Measurements from ENCODE around the gene DMAC2. TPM values are rescaled to one million over a fixed set of nuclear protein-coding genes. Genes with fewer than 3 reads are reported as not detected.
"Not testable (repeated sequence)": the region's sequence is repeated elsewhere in the genome, so short reads cannot be mapped to it uniquely, and the experiment has no call there.

Gene DMAC2
- total RNA-seq, 1 donor from 2014 or later, result 21.2 TPM

DNA sequence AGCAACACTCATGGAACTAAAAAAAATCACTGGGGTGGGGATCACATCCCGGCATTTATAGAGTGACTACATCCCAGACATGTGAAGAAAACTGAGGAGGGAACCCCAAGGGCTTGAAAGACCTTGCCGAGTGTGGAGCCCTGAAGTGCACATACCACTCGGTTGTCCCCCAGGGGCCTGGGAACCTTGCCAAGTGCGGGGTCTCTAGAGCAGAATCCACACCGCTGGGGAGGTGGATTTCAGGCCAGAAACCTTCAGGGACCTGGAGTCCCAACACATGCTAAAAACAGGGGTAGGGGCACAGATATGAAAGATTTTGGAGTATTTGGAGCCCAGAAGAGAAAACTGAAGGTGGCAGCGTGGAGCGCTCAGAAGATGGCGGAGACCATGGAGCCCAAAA, 38.5 kb upstream of the DMAC2 start:
- DNase-seq (ENCODE audit: low spot score in 2 of 2), result no peak
- no peaks in the 10 kb centered on the region for H3K4me1 ChIP-seq
- no peak overlapping the region for H3K27ac ChIP-seq
- TF ChIP-seq, protein P1, sequence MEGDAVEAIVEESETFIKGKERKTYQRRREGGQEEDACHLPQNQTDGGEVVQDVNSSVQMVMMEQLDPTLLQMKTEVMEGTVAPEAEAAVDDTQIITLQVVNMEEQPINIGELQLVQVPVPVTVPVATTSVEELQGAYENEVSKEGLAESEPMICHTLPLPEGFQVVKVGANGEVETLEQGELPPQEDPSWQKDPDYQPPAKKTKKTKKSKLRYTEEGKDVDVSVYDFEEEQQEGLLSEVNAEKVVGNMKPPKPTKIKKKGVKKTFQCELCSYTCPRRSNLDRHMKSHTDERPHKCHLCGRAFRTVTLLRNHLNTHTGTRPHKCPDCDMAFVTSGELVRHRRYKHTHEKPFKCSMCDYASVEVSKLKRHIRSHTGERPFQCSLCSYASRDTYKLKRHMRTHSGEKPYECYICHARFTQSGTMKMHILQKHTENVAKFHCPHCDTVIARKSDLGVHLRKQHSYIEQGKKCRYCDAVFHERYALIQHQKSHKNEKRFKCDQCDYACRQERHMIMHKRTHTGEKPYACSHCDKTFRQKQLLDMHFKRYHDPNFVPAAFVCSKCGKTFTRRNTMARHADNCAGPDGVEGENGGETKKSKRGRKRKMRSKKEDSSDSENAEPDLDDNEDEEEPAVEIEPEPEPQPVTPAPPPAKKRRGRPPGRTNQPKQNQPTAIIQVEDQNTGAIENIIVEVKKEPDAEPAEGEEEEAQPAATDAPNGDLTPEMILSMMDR (IDR thresholded peaks at IDR 0.05), result no peak
- H3K4me3 ChIP-seq, result no peak overlapping the region
- intact Hi-C loops (cut with DNase I), result no loop called here
- no peaks in the 10 kb centered on the region for H3K36me3 ChIP-seq
- H3K9me3 ChIP-seq, result no peaks in the 10 kb centered on the region
- H3K27me3 ChIP-seq, result no peaks in the 10 kb centered on the region

DNA sequence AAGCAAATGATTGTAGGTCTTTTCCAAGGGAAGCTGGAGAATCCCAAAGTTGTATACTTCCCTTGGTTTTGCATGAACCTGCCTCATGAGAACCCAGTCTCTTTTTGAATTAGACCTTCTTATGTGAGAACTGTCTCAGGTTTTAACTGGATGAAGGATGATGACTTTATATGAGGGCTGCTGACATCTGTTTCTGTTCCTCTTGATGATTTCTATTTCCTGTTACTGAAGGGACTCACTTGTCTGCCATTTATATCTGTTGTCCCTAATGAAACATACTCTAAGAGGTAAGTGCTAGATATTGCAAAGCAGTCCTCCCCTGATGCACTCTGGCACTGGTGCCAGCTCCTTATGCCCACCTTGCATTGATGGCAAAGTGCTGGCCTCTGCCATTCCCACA, 36.9 kb upstream of the DMAC2 start:
- intact Hi-C loops (cut with DNase I), result no loop called here
- no peak for DNase-seq (ENCODE audit: low spot score in 2 of 2)
- no peaks in the 10 kb centered on the region for H3K4me1 ChIP-seq
- TF ChIP-seq, protein P1 (IDR thresholded peaks at IDR 0.05), result no peak
- no peaks in the 10 kb centered on the region for H3K9me3 ChIP-seq
- no peaks in the 10 kb centered on the region for H3K36me3 ChIP-seq
- H3K27ac ChIP-seq, result no peak overlapping the region
- H3K4me3 ChIP-seq, result no peak overlapping the region
- H3K27me3 ChIP-seq, result no peaks in the 10 kb centered on the region

DNA sequence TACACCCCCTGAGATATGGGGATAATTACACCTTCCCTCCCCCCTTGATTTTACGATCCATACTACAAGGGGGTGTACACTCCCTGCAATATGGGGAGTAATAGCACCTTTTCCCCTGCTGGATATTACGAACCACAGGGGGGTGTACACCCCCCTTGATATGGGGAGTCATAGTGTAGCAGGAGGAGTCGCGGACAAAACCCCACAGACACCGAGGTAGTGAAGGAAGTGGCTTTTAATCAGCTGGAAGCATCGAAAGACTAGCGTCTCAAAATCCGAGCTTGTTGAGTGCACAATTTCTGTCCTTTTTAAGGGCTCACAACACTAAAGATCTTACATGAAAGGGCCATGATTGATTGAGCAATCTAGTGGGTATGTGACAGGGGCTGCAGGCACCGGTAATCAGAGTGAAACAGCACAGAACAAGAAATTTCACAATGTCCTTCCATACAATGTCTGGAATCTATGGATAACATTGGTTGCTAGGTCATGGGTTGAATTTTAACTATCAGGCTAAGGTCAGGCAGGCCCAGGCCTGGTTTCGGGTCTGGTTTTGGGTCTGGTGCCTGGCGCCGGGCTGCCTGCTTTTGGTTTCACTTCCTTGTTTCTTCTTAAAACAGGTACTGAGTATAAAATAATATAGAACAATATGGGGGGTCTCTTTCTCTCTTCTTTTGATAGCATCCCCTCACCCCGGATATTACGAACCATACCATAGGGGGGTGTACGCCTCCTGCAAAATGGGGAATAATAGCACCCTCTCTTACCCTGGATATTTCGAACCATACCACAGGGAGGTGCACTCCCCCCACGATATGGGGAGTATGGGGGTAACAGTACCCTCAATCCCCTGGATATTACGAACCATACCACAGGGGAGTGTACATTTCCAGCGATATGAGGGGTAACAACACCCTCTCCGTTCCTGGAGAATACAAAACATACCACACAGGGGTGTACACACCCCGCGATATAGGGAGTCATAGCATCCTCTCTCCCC, 23.8 kb upstream of the DMAC2 start:
- H3K36me3 ChIP-seq; H3K9me3 ChIP-seq; H3K4me3 ChIP-seq; H3K4me1 ChIP-seq; H3K27ac ChIP-seq; intact Hi-C loops (cut with DNase I); H3K27me3 ChIP-seq; DNase-seq (ENCODE audit: low spot score in 2 of 2): not testable (repeated sequence)

DNA sequence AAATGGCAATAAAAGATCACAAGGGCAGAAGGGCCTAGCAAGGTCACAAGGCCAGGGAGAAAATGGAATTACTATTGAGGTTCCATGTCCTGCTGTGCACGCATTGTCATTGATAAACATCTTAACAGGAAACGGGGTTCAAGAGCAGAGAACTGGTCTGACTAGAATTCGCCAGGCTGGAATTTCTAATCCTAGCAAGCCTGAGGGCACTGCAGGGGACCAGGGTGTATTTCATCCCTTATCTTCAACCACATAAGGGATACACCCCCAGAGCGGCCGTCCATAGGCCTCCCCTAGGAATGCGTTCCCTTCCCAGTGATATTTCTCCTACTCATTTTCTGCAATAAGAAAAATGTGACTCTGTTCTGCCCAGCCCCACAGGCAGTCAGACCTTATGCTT, 22.8 kb upstream of the DMAC2 start:
- Histone ChIP-seq H3K4me3 (no peak overlapping the region), H3K36me3 (no peaks in the 10 kb centered on the region), H3K27ac (no peak overlapping the region), H3K4me1 (no peaks in the 10 kb centered on the region), H3K27me3 (no peaks in the 10 kb centered on the region), H3K9me3 (no peaks in the 10 kb centered on the region)
- DNase-seq (ENCODE audit: low spot score in 2 of 2), result no peak
- intact Hi-C loops (cut with DNase I), result no loop called here
- TF ChIP-seq, protein P1 (IDR thresholded peaks at IDR 0.05), result no peak

DNA sequence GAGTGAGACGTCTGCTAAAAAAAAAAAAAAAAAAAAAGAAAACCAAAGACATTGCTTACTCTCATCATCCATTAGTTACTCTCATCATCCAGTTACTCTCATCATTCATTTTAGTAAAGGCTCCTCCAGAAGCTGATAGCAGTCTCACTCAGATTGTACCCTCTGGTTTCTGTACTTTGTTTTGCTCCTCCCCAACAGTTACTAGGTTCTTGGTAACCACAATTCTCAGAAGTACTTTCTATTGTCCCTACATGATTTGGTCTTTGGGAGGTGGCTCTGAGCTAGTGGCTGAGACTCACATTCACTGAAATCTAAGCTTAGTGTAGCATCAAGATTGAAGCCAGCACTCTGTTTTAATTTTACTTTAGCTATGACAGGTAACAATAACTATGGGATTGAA, 17.5 kb upstream of the DMAC2 start:
- Histone ChIP-seq H3K27me3 (no peaks in the 10 kb centered on the region), H3K4me1 (no peaks in the 10 kb centered on the region), H3K9me3 (no peaks in the 10 kb centered on the region), H3K36me3 (no peaks in the 10 kb centered on the region), H3K27ac (no peak overlapping the region), H3K4me3 (no peak overlapping the region)
- TF ChIP-seq, protein P1 (IDR thresholded peaks at IDR 0.05), result no peak
- intact Hi-C loops (cut with DNase I), result no loop called here
- no peak for DNase-seq (ENCODE audit: low spot score in 2 of 2)

DNA sequence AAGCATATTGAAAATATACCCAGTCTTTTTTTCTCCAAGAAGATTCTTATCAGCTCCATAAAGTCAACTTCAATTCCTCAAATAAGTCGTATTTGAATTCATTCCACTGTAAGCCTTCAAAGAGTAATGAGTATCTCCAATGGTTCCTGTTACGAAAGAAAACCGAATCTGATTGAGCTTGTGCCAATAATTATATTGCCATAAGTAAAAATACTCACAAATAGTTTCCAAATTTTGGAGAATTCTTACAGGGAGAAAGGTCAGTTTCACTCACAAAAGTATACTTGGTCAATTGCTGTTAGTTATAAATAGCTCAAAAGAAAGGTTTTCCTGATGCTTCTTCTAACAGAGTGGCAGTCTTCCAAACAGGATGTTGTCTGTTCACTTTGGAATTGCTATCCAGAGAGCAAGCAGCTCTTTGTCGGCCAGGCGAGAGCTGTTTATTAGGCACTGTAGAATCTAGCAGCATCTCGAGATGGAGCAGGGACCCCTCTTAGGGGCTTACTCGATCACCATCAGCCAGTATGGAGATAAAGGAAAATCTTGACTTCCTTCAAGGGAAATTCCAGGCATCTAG, 16.7 kb upstream of the DMAC2 start:
- Histone ChIP-seq H3K36me3 (no peaks in the 10 kb centered on the region), H3K4me3 (no peak overlapping the region), H3K4me1 (no peaks in the 10 kb centered on the region), H3K27ac (no peak overlapping the region), H3K9me3 (no peaks in the 10 kb centered on the region), H3K27me3 (no peaks in the 10 kb centered on the region)
- TF ChIP-seq, protein P1 (IDR thresholded peaks at IDR 0.05), result no peak
- DNase-seq (ENCODE audit: low spot score in 2 of 2), result no peak
- intact Hi-C loops (cut with DNase I), result no loop called here
